GM12875 (cell line): Measurements from ENCODE around the gene SEPTIN10.

Experiments used
- H3K4me3 ChIP-seq: one replicate; pipeline ENCODE4 v1.5.1; 2011; ENCODE audit warnings: low read depth, low read length, control low read depth
- CTCF ChIP-seq: IDR thresholded peaks from 2 replicates; pipeline ENCODE4 v1.5.1; 2011; ENCODE audit warnings: low read depth, mild to moderate bottlenecking, control low read depth, inconsistent platforms, low read length, moderate library complexity, borderline replicate concordance; ENCODE audit not compliant: insufficient read depth

The SEPTIN10 gene

GRCh38 chr2:109493176-109493935, 120.4 kb downstream of the SEPTIN10 start:
- no peak for TF ChIP-seq CTCF

More at GRCh38 chr2:109493176-109493935, 120.4 kb downstream of the SEPTIN10 start:
- H3K4me3 ChIP-seq: no peak overlapping the region
